WERI-Rb-1 (cell line): ENCODE results near the gene RHCG.

Source experiments
- DNase-seq: peaks from one replicate; pipeline ENCODE4 v3.0.0-alpha.2; 2020
- H3K27ac ChIP-seq: fragments of 250-450 bp; sonication (Bioruptor Pico); 2 replicates; pipeline ENCODE4 v1.5.1; 2020; ENCODE audit warnings: mild to moderate bottlenecking, moderate library complexity
- H3K27me3 ChIP-seq: fragments of 250-450 bp; sonication (Bioruptor Pico); 2 replicates; pipeline ENCODE4 v1.5.1; 2021; ENCODE audit warnings: mild to moderate bottlenecking, low read depth, moderate library complexity; ENCODE audit not compliant: insufficient read depth, severe bottlenecking
- H3K36me3 ChIP-seq: fragments of 250-450 bp; sonication (Bioruptor Pico); 2 replicates; pipeline ENCODE4 v1.5.1; 2020; ENCODE audit warnings: mild to moderate bottlenecking, moderate library complexity
- H3K4me3 ChIP-seq: 2 replicates; pipeline ENCODE4 v1.5.1; 2011; ENCODE audit warnings: low read depth, mild to moderate bottlenecking, control low read depth, low read length
- H3K9me3 ChIP-seq: fragments of 250-450 bp; sonication (Bioruptor Pico); 2 replicates; pipeline ENCODE4 v1.5.1; 2021; ENCODE audit warnings: mild to moderate bottlenecking, moderate library complexity; ENCODE audit not compliant: severe bottlenecking
- TF ChIP-seq, protein P1 (sequence below): IDR thresholded peaks from 2 replicates; pipeline ENCODE4 v1.5.1; 2011; ENCODE audit warnings: low read depth, mild to moderate bottlenecking, control low read depth, inconsistent platforms, low read length

RHCG gene

DNA sequence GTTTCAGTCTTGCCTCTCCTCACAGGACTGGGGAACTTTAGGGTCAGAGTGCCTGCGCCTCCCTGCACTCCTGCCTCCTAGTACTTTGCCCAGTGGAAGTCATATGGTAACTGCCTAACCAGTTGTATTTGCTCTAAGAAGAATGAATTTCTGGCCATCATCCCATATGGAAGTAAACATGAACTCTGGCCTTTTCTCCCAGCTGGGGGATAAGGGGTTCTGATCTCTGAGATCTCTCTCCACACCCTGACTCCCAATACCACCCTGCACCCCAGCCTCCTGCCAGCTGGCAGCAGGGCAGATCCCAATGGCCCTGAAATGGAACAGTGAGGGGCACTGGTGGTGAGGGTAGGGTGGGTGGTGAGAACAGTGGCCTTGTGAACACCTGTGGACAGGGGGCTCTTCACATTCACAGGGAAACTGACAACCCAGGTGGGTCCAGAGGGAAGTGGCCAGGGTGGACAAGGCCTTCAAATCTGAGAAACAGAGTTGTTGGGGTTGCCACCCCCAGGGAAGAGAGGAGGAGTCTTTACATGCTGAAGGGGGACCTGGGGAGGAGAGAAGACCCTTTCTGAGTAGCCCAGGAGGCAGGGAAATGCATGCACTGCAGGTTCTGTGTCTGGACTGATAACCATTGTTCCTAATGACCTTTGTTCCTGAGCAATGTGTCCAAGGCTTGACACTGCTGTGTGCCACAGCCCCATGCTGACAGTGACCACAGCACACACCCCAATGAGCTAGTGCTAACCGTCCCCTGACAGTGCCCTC, 36.9 kb downstream of the RHCG start:
- Histone ChIP-seq H3K36me3 (no peaks in the 10 kb centered on the region), H3K27me3 (no peaks in the 10 kb centered on the region), H3K9me3 (no peaks in the 10 kb centered on the region), H3K27ac (no peak overlapping the region), H3K4me3 (no peak overlapping the region)
- DNase-seq: no peak
- TF ChIP-seq, protein P1, sequence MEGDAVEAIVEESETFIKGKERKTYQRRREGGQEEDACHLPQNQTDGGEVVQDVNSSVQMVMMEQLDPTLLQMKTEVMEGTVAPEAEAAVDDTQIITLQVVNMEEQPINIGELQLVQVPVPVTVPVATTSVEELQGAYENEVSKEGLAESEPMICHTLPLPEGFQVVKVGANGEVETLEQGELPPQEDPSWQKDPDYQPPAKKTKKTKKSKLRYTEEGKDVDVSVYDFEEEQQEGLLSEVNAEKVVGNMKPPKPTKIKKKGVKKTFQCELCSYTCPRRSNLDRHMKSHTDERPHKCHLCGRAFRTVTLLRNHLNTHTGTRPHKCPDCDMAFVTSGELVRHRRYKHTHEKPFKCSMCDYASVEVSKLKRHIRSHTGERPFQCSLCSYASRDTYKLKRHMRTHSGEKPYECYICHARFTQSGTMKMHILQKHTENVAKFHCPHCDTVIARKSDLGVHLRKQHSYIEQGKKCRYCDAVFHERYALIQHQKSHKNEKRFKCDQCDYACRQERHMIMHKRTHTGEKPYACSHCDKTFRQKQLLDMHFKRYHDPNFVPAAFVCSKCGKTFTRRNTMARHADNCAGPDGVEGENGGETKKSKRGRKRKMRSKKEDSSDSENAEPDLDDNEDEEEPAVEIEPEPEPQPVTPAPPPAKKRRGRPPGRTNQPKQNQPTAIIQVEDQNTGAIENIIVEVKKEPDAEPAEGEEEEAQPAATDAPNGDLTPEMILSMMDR: no peak

DNA sequence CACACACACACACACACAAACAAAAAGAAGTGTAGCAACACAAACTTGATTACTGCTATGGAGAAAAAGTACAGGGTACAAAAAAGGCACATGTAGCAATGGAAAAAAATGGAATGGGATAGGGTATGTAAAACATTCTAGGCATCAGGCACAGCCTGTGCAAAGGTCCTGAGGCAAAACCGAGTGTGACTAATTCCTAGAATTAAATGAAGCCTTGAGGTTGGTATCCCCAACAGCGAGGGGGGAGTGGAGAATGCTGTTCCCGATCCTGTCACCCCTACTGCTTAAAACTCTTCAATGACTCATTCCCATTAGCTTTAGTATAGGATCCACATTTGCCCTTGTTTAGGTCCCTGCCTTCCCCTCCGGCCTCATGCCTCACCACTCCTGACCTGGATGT, 37.9 kb downstream of the RHCG start:
- DNase-seq: no peak
- Histone ChIP-seq H3K36me3 (no peaks in the 10 kb centered on the region), H3K4me3 (no peak overlapping the region), H3K9me3 (no peaks in the 10 kb centered on the region), H3K27me3 (no peaks in the 10 kb centered on the region), H3K27ac (no peak overlapping the region)
- TF ChIP-seq, protein P1: no peak

DNA sequence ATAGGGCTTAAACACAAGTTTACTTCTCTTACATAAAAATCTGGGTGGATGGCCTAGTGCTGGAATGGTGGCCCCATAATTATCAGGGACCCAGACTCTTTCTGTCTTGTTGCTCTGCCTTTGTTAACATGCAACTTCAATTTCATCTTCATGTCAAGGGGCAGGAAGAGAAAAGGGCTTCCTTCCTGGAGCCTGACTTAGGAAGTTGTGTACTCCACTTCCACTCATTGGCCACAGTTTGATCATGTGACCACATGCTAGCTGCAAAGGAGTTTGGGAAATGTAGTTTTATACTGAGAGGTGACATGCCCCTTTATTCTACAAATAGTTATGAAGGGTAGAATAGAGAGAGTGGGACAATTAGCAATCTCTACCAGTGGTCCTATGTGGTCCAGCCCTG, 39.3 kb downstream of the RHCG start:
- TF ChIP-seq, protein P1: no peak
- Histone ChIP-seq H3K27me3 (no peaks in the 10 kb centered on the region), H3K4me3 (no peak overlapping the region), H3K27ac (no peak overlapping the region), H3K9me3 (no peaks in the 10 kb centered on the region), H3K36me3 (no peaks in the 10 kb centered on the region)
- DNase-seq: no peak

DNA sequence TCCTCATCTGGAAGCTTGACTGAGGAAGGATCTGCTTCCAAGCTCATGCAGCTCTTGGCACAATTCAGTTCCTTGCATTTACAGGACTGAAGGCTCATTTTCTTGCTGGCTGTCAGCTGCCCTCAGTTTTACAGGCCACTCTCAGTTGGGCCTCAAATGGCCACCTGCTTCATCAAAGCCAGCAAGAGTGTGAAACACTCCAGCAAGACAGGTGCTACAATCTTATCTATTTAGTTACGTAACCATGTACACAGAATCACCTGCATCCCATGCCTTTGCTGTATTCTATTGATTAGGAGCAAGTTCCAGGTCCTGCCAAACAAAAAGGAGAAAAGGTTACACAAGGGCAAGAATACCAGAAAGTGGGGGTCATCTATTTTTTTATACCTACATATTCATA, 40.8 kb downstream of the RHCG start:
- Histone ChIP-seq H3K9me3 (no peaks in the 10 kb centered on the region), H3K4me3 (no peak overlapping the region), H3K36me3 (no peaks in the 10 kb centered on the region), H3K27me3 (no peaks in the 10 kb centered on the region), H3K27ac (no peak overlapping the region)
- DNase-seq: no peak
- TF ChIP-seq, protein P1: no peak

DNA sequence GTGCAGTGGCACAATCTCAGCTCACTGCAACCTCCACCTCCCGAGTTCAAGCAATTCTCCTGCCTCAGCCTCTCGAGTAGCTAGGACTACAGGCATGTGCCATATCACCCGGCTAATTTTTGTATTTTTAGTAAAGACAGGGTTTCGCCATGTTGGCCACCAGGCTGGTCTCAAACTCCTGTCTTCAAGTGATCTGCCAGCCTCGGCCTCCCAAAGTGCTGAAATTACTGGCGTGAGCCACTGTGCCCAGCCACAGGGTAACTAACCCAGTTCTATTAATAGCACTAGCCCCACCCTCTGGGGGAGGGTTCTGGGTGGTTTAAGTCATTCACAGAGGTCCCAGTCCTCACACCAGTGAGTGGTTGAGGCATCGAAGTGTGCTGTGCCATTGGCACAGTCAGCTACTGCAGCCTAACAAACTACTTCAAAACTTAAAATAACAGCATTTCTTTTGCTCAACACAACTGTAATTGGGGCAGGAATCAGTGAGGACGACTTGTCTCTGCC, 44.0 kb downstream of the RHCG start:
- Histone ChIP-seq H3K36me3 (no peaks in the 10 kb centered on the region), H3K9me3 (no peaks in the 10 kb centered on the region), H3K4me3 (no peak overlapping the region), H3K27ac (no peak overlapping the region), H3K27me3 (no peaks in the 10 kb centered on the region)
- DNase-seq: no peak
- TF ChIP-seq, protein P1: no peak

DNA sequence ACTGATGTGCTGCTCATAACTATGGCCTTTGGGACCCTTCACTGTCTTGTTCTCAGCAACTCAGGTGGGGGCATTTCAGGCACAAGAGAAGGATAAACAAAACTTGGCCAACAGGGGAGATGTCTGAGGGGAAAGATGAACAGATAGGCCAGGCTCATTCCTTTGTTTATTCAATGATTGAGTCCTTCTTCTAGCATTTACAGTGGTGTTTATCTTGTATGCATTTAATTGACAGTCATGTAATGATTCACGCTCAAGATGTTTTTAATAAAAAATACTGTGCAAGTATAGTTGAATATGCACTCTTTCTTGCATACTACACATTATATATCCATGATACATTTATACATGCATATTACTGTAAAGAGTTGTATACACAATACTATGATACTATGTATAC, 44.5 kb downstream of the RHCG start:
- Histone ChIP-seq H3K36me3 (no peaks in the 10 kb centered on the region), H3K4me3 (no peak overlapping the region), H3K9me3 (no peaks in the 10 kb centered on the region), H3K27me3 (no peaks in the 10 kb centered on the region), H3K27ac (no peak overlapping the region)
- no peak for DNase-seq
- TF ChIP-seq, protein P1: no peak
